Measurements from ENCODE around the gene PRDM16. TPM values are rescaled to one million over a fixed set of nuclear protein-coding genes. Genes with fewer than 3 reads are reported as not detected.

The PRDM16 gene
- total RNA-seq, 1 experiment from 2014 or later = not detected

DNA sequence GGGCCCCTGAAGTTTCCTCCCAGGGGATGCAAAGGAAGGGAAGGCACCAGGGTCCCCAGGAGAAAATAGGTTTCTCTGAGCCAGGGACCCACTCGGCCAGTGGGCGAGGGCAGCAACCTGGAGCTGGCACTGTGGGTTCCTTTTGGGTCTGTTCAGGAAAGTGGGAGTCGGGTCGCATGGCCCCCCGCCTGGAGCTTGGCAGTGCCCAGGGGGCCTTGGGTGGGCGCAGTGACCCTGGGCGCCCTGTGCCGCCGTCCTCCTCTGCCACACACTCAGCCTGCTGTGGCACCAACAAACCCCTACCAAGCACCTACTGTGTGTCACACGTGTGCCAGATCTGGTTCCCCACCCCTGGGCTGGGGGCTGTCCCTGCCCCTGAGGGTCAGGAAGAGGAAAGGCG, 296.0 kb downstream of the PRDM16 start:
- DNase-seq (ENCODE audit: unreplicated experiment) = no peak
- H3K27ac Mint-ChIP-seq (ENCODE audit: low read depth, unreplicated experiment) = no peak overlapping the region
- intact Hi-C loops (cut with micrococcal nuclease) = no loop called here
- ChIA-PET CTCF (interaction anchor here (0.6 kb wide), 1 partner anchor 24 kb away, joined by 3 read pairs; no protein-coding TSS in a partner anchor), POLR2A (no interaction called here)
- BruUV-seq (replicated peaks) = no TSS peak
- TF ChIP-seq, protein P1, sequence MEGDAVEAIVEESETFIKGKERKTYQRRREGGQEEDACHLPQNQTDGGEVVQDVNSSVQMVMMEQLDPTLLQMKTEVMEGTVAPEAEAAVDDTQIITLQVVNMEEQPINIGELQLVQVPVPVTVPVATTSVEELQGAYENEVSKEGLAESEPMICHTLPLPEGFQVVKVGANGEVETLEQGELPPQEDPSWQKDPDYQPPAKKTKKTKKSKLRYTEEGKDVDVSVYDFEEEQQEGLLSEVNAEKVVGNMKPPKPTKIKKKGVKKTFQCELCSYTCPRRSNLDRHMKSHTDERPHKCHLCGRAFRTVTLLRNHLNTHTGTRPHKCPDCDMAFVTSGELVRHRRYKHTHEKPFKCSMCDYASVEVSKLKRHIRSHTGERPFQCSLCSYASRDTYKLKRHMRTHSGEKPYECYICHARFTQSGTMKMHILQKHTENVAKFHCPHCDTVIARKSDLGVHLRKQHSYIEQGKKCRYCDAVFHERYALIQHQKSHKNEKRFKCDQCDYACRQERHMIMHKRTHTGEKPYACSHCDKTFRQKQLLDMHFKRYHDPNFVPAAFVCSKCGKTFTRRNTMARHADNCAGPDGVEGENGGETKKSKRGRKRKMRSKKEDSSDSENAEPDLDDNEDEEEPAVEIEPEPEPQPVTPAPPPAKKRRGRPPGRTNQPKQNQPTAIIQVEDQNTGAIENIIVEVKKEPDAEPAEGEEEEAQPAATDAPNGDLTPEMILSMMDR (IDR thresholded peaks at IDR 0.05; ENCODE audit: unreplicated experiment) = no peak
- peaks cover 25% of the 10 kb centered on the region for H3K27me3 Mint-ChIP-seq (ENCODE audit: insufficient read depth, unreplicated experiment)
- H3K4me3 Mint-ChIP-seq (ENCODE audit: unreplicated experiment) = no peak overlapping the region
- H3K4me1 Mint-ChIP-seq (ENCODE audit: insufficient read depth, unreplicated experiment) = no peaks in the 10 kb centered on the region
- no peaks in the 10 kb centered on the region for H3K36me3 Mint-ChIP-seq (ENCODE audit: insufficient read depth, unreplicated experiment)
- no peaks in the 10 kb centered on the region for H3K9me3 Mint-ChIP-seq (ENCODE audit: unreplicated experiment)

DNA sequence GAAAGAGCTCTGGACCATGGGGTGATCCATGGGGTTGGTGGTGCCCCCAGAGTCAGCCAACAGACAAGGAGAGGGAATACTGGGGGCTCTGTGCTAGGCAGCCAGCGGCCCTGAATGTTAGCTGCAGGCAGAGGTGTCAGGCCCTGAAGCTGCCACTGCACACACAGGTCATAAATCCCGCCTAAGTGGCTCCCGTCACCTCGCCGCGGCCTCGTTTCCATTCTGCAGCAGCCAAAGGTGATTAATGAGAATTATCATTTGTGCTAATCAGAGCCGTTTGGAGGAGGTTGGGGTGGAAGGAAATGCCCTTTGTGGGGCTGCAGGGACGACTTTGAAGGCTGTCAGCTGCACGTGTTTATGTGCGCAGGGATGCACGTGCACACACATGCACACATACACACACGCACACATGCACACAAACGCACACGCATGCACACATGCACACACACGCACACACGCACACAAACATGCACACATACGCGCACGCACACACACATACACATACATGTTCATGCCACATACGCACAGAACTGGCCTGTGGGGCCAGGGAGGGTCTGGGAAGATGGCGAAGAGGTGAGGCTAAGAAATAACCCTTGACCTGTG, 296.6 kb downstream of the PRDM16 start:
- H3K36me3 Mint-ChIP-seq (ENCODE audit: insufficient read depth, unreplicated experiment) = no peaks in the 10 kb centered on the region
- no TSS peak for BruUV-seq (replicated peaks)
- CTCF ChIA-PET = interaction anchor here (0.6 kb wide), 1 partner anchor 24 kb away, joined by 3 read pairs; no protein-coding TSS in a partner anchor
- intact Hi-C loops (cut with micrococcal nuclease) = no loop called here
- H3K27ac Mint-ChIP-seq (ENCODE audit: low read depth, unreplicated experiment) = no peak overlapping the region
- DNase-seq (ENCODE audit: unreplicated experiment) = no peak
- H3K27me3 Mint-ChIP-seq (ENCODE audit: insufficient read depth, unreplicated experiment) = peaks cover 26% of the 10 kb centered on the region
- no peaks in the 10 kb centered on the region for H3K9me3 Mint-ChIP-seq (ENCODE audit: unreplicated experiment)
- POLR2A ChIA-PET = no interaction called here
- no peak overlapping the region for H3K4me3 Mint-ChIP-seq (ENCODE audit: unreplicated experiment)
- H3K4me1 Mint-ChIP-seq (ENCODE audit: insufficient read depth, unreplicated experiment) = no peaks in the 10 kb centered on the region
- TF ChIP-seq, protein P1 (IDR thresholded peaks at IDR 0.05; ENCODE audit: unreplicated experiment) = no peak

DNA sequence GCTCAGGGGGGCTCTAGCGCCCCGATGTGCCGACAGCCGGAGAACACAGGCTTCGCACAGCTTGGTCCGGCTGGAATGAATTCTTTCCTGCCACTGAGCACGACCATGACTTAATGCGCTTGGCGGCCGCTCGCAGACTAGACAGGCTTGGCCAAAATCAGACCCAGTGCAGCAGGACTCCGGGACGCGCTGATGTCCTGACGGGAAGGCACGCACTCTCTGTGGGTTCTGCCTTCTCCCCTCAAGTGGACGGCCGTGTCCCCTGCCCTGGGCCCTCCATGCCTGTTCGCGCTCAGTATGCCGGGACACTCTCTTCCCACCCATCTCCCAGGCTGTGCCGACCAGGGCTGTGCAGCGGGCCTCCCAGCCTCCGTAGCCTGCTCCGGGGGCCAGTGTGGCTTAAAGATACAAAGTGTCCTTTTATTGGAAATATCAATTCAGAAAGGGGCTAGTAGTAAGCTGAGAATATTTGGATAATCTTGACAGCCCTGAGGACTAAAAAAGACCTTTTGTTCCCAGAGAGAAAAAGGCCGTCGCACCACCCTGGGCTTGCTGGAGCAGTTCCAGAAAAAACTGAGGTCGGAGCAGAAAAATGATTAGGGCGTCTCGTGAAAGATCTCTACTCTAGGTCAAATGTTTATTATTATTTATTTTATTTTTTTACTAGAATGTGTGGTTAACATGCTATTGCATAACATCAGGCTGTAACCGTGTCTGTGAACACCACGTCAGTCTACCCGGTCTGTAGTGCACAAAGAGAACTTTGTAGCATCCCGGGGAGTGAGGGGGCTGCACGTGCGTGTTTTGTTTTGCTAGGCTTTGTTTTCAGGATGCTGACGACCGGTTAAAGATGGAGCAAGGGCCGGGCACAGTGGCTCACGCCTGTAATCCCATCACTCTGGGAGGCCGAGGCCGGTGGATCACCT, 297.4 kb downstream of the PRDM16 start:
- ChIA-PET CTCF (no interaction called here), POLR2A (no interaction called here)
- Mint-ChIP-seq H3K27me3 (ENCODE audit: insufficient read depth, unreplicated experiment) (peaks cover 29% of the 10 kb centered on the region), H3K9me3 (ENCODE audit: unreplicated experiment) (peaks cover 7% of the 10 kb centered on the region), H3K36me3 (ENCODE audit: insufficient read depth, unreplicated experiment) (no peaks in the 10 kb centered on the region), H3K4me3 (ENCODE audit: unreplicated experiment) (no peak overlapping the region), H3K4me1 (ENCODE audit: insufficient read depth, unreplicated experiment) (no peaks in the 10 kb centered on the region), H3K27ac (ENCODE audit: low read depth, unreplicated experiment) (no peak overlapping the region)
- DNase-seq (ENCODE audit: unreplicated experiment) = no peak
- intact Hi-C loops (cut with micrococcal nuclease) = no loop called here
- TF ChIP-seq, protein P1 (IDR thresholded peaks at IDR 0.05; ENCODE audit: unreplicated experiment) = no peak
- no TSS peak for BruUV-seq (replicated peaks)

DNA sequence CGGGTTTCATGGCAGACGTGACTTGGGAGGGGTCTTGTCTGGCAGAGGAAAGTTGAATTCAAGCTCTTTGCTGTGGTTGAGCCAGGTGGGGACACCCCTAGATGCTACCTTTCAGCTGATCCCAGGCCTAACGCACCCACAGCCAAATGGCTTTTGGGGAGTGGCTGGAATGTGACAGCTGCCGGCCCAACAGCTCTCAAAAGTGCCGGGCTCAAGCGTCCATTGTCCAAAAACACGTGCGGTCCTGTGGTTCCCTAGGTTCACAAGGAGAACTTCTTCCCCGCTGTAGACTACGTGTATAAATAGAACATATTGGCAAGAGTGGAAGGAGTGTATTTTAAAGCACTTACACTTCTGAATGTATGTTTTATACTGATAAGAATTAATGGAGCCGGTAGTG, 298.4 kb downstream of the PRDM16 start:
- POLR2A ChIA-PET = interaction anchor here (0.7 kb wide), 1 partner anchor 74 kb away, joined by 3 read pairs; no protein-coding TSS in a partner anchor
- H3K4me1 Mint-ChIP-seq (ENCODE audit: insufficient read depth, unreplicated experiment) = no peaks in the 10 kb centered on the region
- CTCF ChIA-PET = interaction anchor here (0.6 kb wide), 1 partner anchor 426 kb away, joined by 4 read pairs; no protein-coding TSS in a partner anchor
- TF ChIP-seq, protein P1 (IDR thresholded peaks at IDR 0.05; ENCODE audit: unreplicated experiment) = no peak
- H3K27me3 Mint-ChIP-seq (ENCODE audit: insufficient read depth, unreplicated experiment) = peaks cover 22% of the 10 kb centered on the region
- peaks cover 8% of the 10 kb centered on the region for H3K9me3 Mint-ChIP-seq (ENCODE audit: unreplicated experiment)
- H3K4me3 Mint-ChIP-seq (ENCODE audit: unreplicated experiment) = no peak overlapping the region
- intact Hi-C loops (cut with micrococcal nuclease) = no loop called here
- no TSS peak for BruUV-seq (replicated peaks)
- H3K36me3 Mint-ChIP-seq (ENCODE audit: insufficient read depth, unreplicated experiment) = no peaks in the 10 kb centered on the region
- DNase-seq (ENCODE audit: unreplicated experiment) = no peak
- H3K27ac Mint-ChIP-seq (ENCODE audit: low read depth, unreplicated experiment) = no peak overlapping the region

All from MCF 10A (cell line).